HepG2 (cell line): ENCODE results near the gene ZDHHC14. TPM values are rescaled to one million over a fixed set of nuclear protein-coding genes. Genes with fewer than 3 reads are reported as not detected.
A peak's percentile ranks its signal among the peaks of the same experiment; 100 is the strongest.

ENCODE experiments used
- ARID3A ChIP-seq: IDR thresholded peaks from 2 replicates; pipeline ENCODE4 v1.6.1; 2012; ENCODE audit warnings: low read depth, low read length, improper control_type of control experiment
- ARID5B ChIP-seq: IDR thresholded peaks from 2 replicates; pipeline ENCODE4 v1.4.0; 2020; ENCODE audit warnings: mild to moderate bottlenecking, missing genetic modification reagents
- ELK4 ChIP-seq: sonication (generic); formaldehyde crosslinking; IDR thresholded peaks from 2 replicates; pipeline ENCODE4 v1.9.0; 2021; ENCODE audit warnings: missing genetic modification reagents, borderline replicate concordance
- HOMEZ ChIP-seq: IDR thresholded peaks from 2 replicates; pipeline ENCODE4 v1.6.1; 2016; ENCODE audit warnings: low read depth
- KDM2A ChIP-seq: sonication (generic); formaldehyde crosslinking; IDR thresholded peaks from 2 replicates; pipeline ENCODE4 v1.4.0; 2020; ENCODE audit warnings: low read depth, missing genetic modification reagents, borderline replicate concordance
- KDM3A ChIP-seq: IDR thresholded peaks from 2 replicates; pipeline ENCODE4 v1.6.1; 2018; ENCODE audit warnings: low read depth, missing compliant biosample characterization
- RFX1 ChIP-seq: fragments of 450-650 bp; IDR thresholded peaks from 2 replicates; pipeline ENCODE4 v1.6.1; 2017
- ZNF318 ChIP-seq: sonication (generic); formaldehyde crosslinking; IDR thresholded peaks from 2 replicates; pipeline ENCODE4 v1.4.0; 2020; ENCODE audit warnings: mild to moderate bottlenecking, missing genetic modification reagents
- ZNF598 ChIP-seq: sonication (generic); formaldehyde crosslinking; IDR thresholded peaks from 2 replicates; pipeline ENCODE4 v1.5.1; 2020; ENCODE audit warnings: mild to moderate bottlenecking, missing genetic modification reagents, borderline replicate concordance
- ZNF629 ChIP-seq: sonication (generic); formaldehyde crosslinking; conservative IDR thresholded peaks from 2 replicates; pipeline ENCODE4 v1.5.0; 2020; ENCODE audit warnings: missing genetic modification reagents
- ZNF83 ChIP-seq: sonication (generic); formaldehyde crosslinking; IDR thresholded peaks from 2 replicates; pipeline ENCODE4 v1.4.0; 2020; ENCODE audit warnings: missing genetic modification reagents, mild to moderate bottlenecking, borderline replicate concordance
- polyA plus RNA-seq, 8 experiments: library from polyadenylated mRNA; depleted of rRNA in 3 of 8; stranded (reverse) in 7 of 8; unstranded in 1 of 8; fragments of >200 nt; fragmentation: Illumina TruSeq in 4 of 8; extraction: Trizol in 4 of 8; gene quantifications; 2 replicates each; pipeline versions ENCODE4 v1.2.1 to v1.2.3, GENCODE V29; 2011 to 2016; ENCODE audit warnings: low read depth in 4 of 8, missing spikeins in 1 of 8, mixed read lengths in 1 of 8; ENCODE audit not compliant: insufficient read depth in 1 of 8
- total RNA-seq, 5 experiments: library from RNA; depleted of rRNA; stranded (reverse); fragments of >200 nt; fragmentation: Illumina TruSeq; extraction: Trizol; gene quantifications; 2 replicates each; pipeline ENCODE4 v1.2.3, GENCODE V29; 2016; ENCODE audit warnings: low read depth in 1 of 5

ZDHHC14 gene
- total and polyA plus RNA-seq, 2 of the 13 experiments (the other 11 are each of a cell fraction or from before 2014, with no cell fraction given) = 3.7 to 9.5 TPM

- TF ChIP-seq HOMEZ (CRISPR knock-in tag) (no peak), ZNF629 (CRISPR knock-in tag) (no peak), ARID3A (no peak), KDM3A (CRISPR knock-in tag) (peak; percentile 52; the same call in 1 of the 2 replicates), ZNF83 (CRISPR knock-in tag) (peak; percentile 57; the same call in 1 of the 2 replicates), ZNF318 (no peak), ARID5B (CRISPR knock-in tag) (peak; percentile 53; the same call in 1 of the 2 replicates), RFX1 (no peak), ELK4 (CRISPR knock-in tag) (no peak), ZNF598 (no peak), KDM2A (CRISPR knock-in tag) (peak; percentile 71)
These were observed at the start of gene ZDHHC14 (continued) for GRCh38 chr6:157380779-157381561.
